ENCODE data around the gene BRIP1.

- TF ChIP-seq, protein P1, sequence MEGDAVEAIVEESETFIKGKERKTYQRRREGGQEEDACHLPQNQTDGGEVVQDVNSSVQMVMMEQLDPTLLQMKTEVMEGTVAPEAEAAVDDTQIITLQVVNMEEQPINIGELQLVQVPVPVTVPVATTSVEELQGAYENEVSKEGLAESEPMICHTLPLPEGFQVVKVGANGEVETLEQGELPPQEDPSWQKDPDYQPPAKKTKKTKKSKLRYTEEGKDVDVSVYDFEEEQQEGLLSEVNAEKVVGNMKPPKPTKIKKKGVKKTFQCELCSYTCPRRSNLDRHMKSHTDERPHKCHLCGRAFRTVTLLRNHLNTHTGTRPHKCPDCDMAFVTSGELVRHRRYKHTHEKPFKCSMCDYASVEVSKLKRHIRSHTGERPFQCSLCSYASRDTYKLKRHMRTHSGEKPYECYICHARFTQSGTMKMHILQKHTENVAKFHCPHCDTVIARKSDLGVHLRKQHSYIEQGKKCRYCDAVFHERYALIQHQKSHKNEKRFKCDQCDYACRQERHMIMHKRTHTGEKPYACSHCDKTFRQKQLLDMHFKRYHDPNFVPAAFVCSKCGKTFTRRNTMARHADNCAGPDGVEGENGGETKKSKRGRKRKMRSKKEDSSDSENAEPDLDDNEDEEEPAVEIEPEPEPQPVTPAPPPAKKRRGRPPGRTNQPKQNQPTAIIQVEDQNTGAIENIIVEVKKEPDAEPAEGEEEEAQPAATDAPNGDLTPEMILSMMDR (conservative IDR thresholded peaks at IDR 0.05; ENCODE audit: low read depth, low read length) = no peak
- no peak for TF ChIP-seq EZH2 (IDR thresholded peaks at IDR 0.05; ENCODE audit: borderline replicate concordance, low read depth, low read length, poor library complexity, severe bottlenecking)
Observed at GRCh38 chr17:61862105-61862574, 1.2 kb downstream of the BRIP1 start.

All from A673 (cell line).